ENCODE data around the gene PLEKHO1.

DNA sequence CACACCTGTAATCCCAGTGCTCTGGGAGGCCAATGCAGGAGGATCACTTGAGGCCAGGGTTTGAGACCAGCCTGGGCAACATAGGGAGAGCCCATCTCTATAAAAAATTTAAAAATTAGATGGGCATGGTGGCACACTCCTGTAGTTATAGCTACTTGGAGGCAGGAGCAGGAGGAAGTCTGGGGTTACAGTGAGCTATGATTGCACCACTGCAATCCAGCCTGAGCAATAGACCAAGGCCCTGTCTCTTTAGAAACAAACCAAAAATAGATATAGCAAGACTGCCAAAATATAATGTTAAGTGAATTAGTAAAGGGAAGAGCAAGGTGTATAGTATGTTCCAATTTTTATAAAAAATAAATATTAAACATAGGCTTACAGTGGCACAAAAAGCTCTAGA lies 28.8 kb downstream of the PLEKHO1 start:
- TF ChIP-seq EP300 (IDR thresholded peaks at IDR 0.05; ENCODE audit: borderline replicate concordance) (no peak), MAX (IDR thresholded peaks at IDR 0.05) (no peak), CREB1 (IDR thresholded peaks at IDR 0.05; ENCODE audit: low read depth) (no peak), REST (IDR thresholded peaks at IDR 0.05; ENCODE audit: low read depth) (no peak), YY1 (IDR thresholded peaks at IDR 0.05; ENCODE audit: low read depth) (no peak), TEAD4 (IDR thresholded peaks at IDR 0.05) (no peak), FOXM1 (IDR thresholded peaks at IDR 0.05; ENCODE audit: borderline replicate concordance, low read depth) (no peak), TAF1 (IDR thresholded peaks at IDR 0.05; ENCODE audit: low read depth) (no peak), EGR1 (IDR thresholded peaks at IDR 0.05) (no peak), TCF12 (IDR thresholded peaks at IDR 0.05; ENCODE audit: low read depth) (no peak), ZBTB7A (IDR thresholded peaks at IDR 0.05; ENCODE audit: low read depth) (no peak)
